ENCODE results near the gene CCSAP. TPM values are rescaled to one million over a fixed set of nuclear protein-coding genes. Genes with fewer than 3 reads are reported as not detected.

The CCSAP gene
- polyA plus RNA-seq, 1 of the 3 experiments (the other 2 are of a cell fraction): 1.8 TPM

DNA sequence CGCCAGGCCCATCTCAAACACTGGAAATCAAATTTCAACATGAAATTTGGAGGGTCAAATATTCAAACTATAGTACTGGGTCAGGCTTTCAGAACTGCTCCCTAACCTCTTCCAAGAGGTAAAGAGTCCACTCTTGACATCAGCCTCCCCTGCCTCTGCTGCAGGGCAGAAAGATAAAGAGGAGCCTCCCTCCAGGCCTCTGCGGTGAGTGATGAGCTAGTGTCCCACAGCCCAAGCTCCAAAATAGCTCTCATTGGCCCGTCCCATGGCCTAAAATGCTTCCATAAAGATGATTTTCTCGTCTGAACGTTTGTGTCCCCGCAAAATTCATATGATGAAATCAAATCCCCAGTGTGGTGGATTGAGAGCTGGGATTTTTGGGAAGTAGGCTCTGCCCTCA, 33.7 kb upstream of the CCSAP start:
- no peaks in the 10 kb centered on the region for H3K27me3 ChIP-seq (ENCODE audit: insufficient read depth)
- H3K4me1 ChIP-seq (ENCODE audit: control insufficient read depth in 1 of 2, insufficient read depth in 2 of 2, low read depth in 1 of 2, low read length in 1 of 2): no peaks in the 10 kb centered on the region
- ChIA-PET POLR2A (no interaction called here), CTCF (no interaction called here)
- no peaks in the 10 kb centered on the region for H3K9me3 ChIP-seq
- no peak overlapping the region for H3K4me3 ChIP-seq (ENCODE audit: low read depth in 2 of 2, low read length in 1 of 2)
- WGBS (ENCODE audit: low lambda C conversion rate): 58% methylated on average over 6 of the region's 6 CpGs
- no peak overlapping the region for H3K9ac ChIP-seq
- TF ChIP-seq NRF1 (IDR thresholded peaks at IDR 0.05; ENCODE audit: low read depth, low read length) (no peak), TCF12 (IDR thresholded peaks at IDR 0.05) (no peak)
- TF ChIP-seq, protein P1, sequence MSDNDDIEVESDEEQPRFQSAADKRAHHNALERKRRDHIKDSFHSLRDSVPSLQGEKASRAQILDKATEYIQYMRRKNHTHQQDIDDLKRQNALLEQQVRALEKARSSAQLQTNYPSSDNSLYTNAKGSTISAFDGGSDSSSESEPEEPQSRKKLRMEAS (IDR thresholded peaks at IDR 0.05; ENCODE audit: low read depth): no peak
- H3K79me2 ChIP-seq (ENCODE audit: insufficient read depth): no peaks in the 10 kb centered on the region
- no peak overlapping the region for H3K4me2 ChIP-seq
- H2AFZ ChIP-seq (ENCODE audit: low read depth): no peak overlapping the region
- no peaks in the 10 kb centered on the region for H3F3A ChIP-seq (replicated peaks; ENCODE audit: insufficient read depth)
- H3K27ac ChIP-seq (ENCODE audit: low read depth in 2 of 2, low read length in 1 of 2): no peak overlapping the region
- H3K36me3 ChIP-seq (replicated peaks in 1 of 2; ENCODE audit: control insufficient read depth in 1 of 2, insufficient read depth in 2 of 2, low read length in 1 of 2): no peaks in the 10 kb centered on the region
- DNase-seq: no peak
- H3K9me2 ChIP-seq: no peaks in the 10 kb centered on the region
- no peaks in the 10 kb centered on the region for H4K20me1 ChIP-seq (ENCODE audit: insufficient read depth)

DNA sequence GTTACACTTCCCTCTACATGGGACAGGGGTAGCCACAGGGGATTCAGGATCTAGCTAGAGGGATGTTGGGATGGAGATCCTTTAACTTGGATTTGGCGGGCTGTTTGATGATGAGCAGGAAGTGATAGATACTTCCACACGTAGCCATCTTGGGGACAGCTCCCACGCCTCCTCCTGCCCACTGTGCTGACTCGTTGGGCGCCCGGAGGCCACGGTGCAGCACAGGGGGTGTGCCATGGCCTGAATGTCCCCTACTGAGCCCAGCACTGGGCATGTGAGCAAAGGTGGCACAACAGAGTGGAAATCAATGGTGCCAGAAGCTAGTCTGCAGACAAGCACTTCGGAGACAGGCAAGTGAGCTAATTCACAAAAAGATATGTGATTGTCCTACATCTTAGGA, 31.6 kb upstream of the CCSAP start:
- ChIA-PET CTCF (interaction anchor here (0.6 kb wide), 1 partner anchor 107 kb away, joined by 3 read pairs; no protein-coding TSS in a partner anchor), POLR2A (no interaction called here)
- TF ChIP-seq JUND (IDR thresholded peaks at IDR 0.05): no peak
- H3K9me2 ChIP-seq: no peaks in the 10 kb centered on the region
- H3K4me1 ChIP-seq (ENCODE audit: control insufficient read depth in 1 of 2, insufficient read depth in 2 of 2, low read depth in 1 of 2, low read length in 1 of 2): no peaks in the 10 kb centered on the region; a peak in 2 of 4 replicates
- H3K27ac ChIP-seq (ENCODE audit: low read depth in 2 of 2, low read length in 1 of 2): no peak overlapping the region
- H4K20me1 ChIP-seq (ENCODE audit: insufficient read depth): no peaks in the 10 kb centered on the region
- no peaks in the 10 kb centered on the region for H3F3A ChIP-seq (replicated peaks; ENCODE audit: insufficient read depth)
- H3K9ac ChIP-seq: no peak overlapping the region
- no peak overlapping the region for H3K4me3 ChIP-seq (ENCODE audit: low read depth in 2 of 2, low read length in 1 of 2)
- no peaks in the 10 kb centered on the region for H3K79me2 ChIP-seq (ENCODE audit: insufficient read depth)
- WGBS (ENCODE audit: low lambda C conversion rate): 86% methylated on average over 7 of the region's 8 CpGs
- no peaks in the 10 kb centered on the region for H3K9me3 ChIP-seq
- DNase-seq: no peak
- no peak overlapping the region for H3K4me2 ChIP-seq
- H3K36me3 ChIP-seq (replicated peaks in 1 of 2; ENCODE audit: control insufficient read depth in 1 of 2, insufficient read depth in 2 of 2, low read length in 1 of 2): no peaks in the 10 kb centered on the region
- peaks cover 9% of the 10 kb centered on the region; the same call in 1 of the 2 replicates for H3K27me3 ChIP-seq (ENCODE audit: insufficient read depth)
- no peak overlapping the region for H2AFZ ChIP-seq (ENCODE audit: low read depth)

DNA sequence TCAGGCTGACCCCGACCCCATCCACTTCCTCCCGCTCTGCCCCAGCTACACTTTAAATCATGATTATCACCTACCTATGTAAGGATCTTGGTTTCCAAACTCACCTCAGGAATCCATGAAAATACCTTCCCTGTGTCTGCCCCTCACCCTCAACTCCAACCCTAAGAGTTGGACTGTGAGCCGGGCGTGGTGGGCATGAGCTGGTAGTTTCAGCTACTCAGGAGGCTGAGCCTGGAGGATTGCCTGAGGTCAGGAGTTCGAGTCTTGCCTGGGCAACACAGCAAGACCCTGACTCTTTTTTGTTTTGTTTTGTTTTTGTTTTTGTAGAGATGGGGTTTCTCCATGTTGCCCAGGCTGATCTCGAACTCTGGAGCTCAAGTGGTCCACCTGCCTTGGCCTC, 30.5 kb upstream of the CCSAP start:
- POLR2A ChIA-PET: no interaction called here
- Histone ChIP-seq H3K9me3 (no peaks in the 10 kb centered on the region), H3K4me1 (ENCODE audit: control insufficient read depth in 1 of 2, insufficient read depth in 2 of 2, low read depth in 1 of 2, low read length in 1 of 2) (no peaks in the 10 kb centered on the region; a peak in 2 of 4 replicates)

More for the DNA sequence above, 30.5 kb upstream of the CCSAP start:
- no peak overlapping the region for H2AFZ ChIP-seq (ENCODE audit: low read depth)
- H3K27me3 ChIP-seq (ENCODE audit: insufficient read depth): peaks cover 9% of the 10 kb centered on the region; the same call in 1 of the 2 replicates
- no peak for TF ChIP-seq RAD21 (IDR thresholded peaks at IDR 0.05; ENCODE audit: low read length)
- no peak for TF ChIP-seq TCF12 (IDR thresholded peaks at IDR 0.05)
- no peak for TF ChIP-seq NFIC (IDR thresholded peaks at IDR 0.05; ENCODE audit: borderline replicate concordance)
- TF ChIP-seq FOXJ3 (CRISPR knock-in tag; IDR thresholded peaks at IDR 0.05): no peak
- TF ChIP-seq, protein P2, sequence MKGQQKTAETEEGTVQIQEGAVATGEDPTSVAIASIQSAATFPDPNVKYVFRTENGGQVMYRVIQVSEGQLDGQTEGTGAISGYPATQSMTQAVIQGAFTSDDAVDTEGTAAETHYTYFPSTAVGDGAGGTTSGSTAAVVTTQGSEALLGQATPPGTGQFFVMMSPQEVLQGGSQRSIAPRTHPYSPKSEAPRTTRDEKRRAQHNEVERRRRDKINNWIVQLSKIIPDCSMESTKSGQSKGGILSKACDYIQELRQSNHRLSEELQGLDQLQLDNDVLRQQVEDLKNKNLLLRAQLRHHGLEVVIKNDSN (IDR thresholded peaks at IDR 0.05; ENCODE audit: borderline replicate concordance, low read depth): no peak
- TF ChIP-seq FOXM1 (IDR thresholded peaks at IDR 0.05; ENCODE audit: low read depth): no peak
- no peak for TF ChIP-seq CHD2 (IDR thresholded peaks at IDR 0.05; ENCODE audit: low read length, partially characterized antibody)
- no peak for TF ChIP-seq RFX5 (IDR thresholded peaks at IDR 0.05; ENCODE audit: low read length)
- TF ChIP-seq MEF2A (IDR thresholded peaks at IDR 0.05; ENCODE audit: borderline replicate concordance, low read depth): no peak
- TF ChIP-seq SMC3 (IDR thresholded peaks at IDR 0.05; ENCODE audit: low read depth, low read length): no peak
- TF ChIP-seq MXI1 (IDR thresholded peaks at IDR 0.05; ENCODE audit: low read depth, low read length): no peak
- no peak for TF ChIP-seq POLR2AphosphoS5 (IDR thresholded peaks at IDR 0.05; ENCODE audit: low read depth, low read length)
- TF ChIP-seq, protein P3, sequence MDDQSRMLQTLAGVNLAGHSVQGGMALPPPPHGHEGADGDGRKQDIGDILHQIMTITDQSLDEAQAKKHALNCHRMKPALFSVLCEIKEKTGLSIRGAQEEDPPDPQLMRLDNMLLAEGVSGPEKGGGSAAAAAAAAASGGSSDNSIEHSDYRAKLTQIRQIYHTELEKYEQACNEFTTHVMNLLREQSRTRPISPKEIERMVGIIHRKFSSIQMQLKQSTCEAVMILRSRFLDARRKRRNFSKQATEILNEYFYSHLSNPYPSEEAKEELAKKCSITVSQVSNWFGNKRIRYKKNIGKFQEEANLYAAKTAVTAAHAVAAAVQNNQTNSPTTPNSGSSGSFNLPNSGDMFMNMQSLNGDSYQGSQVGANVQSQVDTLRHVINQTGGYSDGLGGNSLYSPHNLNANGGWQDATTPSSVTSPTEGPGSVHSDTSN (IDR thresholded peaks at IDR 0.05): no peak
- no peak for TF ChIP-seq NRF1 (IDR thresholded peaks at IDR 0.05; ENCODE audit: low read depth, low read length)
- TF ChIP-seq, protein P4, sequence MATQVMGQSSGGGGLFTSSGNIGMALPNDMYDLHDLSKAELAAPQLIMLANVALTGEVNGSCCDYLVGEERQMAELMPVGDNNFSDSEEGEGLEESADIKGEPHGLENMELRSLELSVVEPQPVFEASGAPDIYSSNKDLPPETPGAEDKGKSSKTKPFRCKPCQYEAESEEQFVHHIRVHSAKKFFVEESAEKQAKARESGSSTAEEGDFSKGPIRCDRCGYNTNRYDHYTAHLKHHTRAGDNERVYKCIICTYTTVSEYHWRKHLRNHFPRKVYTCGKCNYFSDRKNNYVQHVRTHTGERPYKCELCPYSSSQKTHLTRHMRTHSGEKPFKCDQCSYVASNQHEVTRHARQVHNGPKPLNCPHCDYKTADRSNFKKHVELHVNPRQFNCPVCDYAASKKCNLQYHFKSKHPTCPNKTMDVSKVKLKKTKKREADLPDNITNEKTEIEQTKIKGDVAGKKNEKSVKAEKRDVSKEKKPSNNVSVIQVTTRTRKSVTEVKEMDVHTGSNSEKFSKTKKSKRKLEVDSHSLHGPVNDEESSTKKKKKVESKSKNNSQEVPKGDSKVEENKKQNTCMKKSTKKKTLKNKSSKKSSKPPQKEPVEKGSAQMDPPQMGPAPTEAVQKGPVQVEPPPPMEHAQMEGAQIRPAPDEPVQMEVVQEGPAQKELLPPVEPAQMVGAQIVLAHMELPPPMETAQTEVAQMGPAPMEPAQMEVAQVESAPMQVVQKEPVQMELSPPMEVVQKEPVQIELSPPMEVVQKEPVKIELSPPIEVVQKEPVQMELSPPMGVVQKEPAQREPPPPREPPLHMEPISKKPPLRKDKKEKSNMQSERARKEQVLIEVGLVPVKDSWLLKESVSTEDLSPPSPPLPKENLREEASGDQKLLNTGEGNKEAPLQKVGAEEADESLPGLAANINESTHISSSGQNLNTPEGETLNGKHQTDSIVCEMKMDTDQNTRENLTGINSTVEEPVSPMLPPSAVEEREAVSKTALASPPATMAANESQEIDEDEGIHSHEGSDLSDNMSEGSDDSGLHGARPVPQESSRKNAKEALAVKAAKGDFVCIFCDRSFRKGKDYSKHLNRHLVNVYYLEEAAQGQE (IDR thresholded peaks at IDR 0.05; ENCODE audit: low read depth, low read length): no peak
- H3K79me2 ChIP-seq (ENCODE audit: insufficient read depth): no peaks in the 10 kb centered on the region
- DNase-seq: no peak
- CTCF ChIA-PET: interaction anchor here (0.6 kb wide), 1 partner anchor 69 kb away, joined by 3 read pairs; no protein-coding TSS in a partner anchor
- no peaks in the 10 kb centered on the region for H3K9me2 ChIP-seq
- H4K20me1 ChIP-seq (ENCODE audit: insufficient read depth): no peaks in the 10 kb centered on the region
- H3K4me3 ChIP-seq (ENCODE audit: low read depth in 2 of 2, low read length in 1 of 2): no peak overlapping the region
- no peaks in the 10 kb centered on the region for H3F3A ChIP-seq (replicated peaks; ENCODE audit: insufficient read depth)
- WGBS (ENCODE audit: low lambda C conversion rate): 55% methylated on average over 6 of the region's 6 CpGs
- H3K27ac ChIP-seq (ENCODE audit: low read depth in 2 of 2, low read length in 1 of 2): no peak overlapping the region
- no peak overlapping the region for H3K4me2 ChIP-seq
- no peaks in the 10 kb centered on the region for H3K36me3 ChIP-seq (replicated peaks in 1 of 2; ENCODE audit: control insufficient read depth in 1 of 2, insufficient read depth in 2 of 2, low read length in 1 of 2)
- H3K9ac ChIP-seq: no peak overlapping the region
